NCI-H524 (cell line): ENCODE measurements around the gene GUK1.
A peak's percentile ranks its signal among the peaks of the same experiment; 100 is the strongest.
"Not testable (repeated sequence)": the region's sequence is repeated elsewhere in the genome, so short reads cannot be mapped to it uniquely, and the experiment has no call there.

Source experiments
- DNase-seq, 2 experiments: peaks; one replicate each; lab custom pipeline; 2025; lab: John Stamatoyannopoulos, UW

GUK1 gene

GRCh38 chr1:228163007-228163753, 23.1 kb downstream of the GUK1 start:
- no peak for DNase-seq

- DNase-seq, result no peak
These were observed 23.9 kb downstream of the GUK1 start for GRCh38 chr1:228163776-228164519.

DNA sequence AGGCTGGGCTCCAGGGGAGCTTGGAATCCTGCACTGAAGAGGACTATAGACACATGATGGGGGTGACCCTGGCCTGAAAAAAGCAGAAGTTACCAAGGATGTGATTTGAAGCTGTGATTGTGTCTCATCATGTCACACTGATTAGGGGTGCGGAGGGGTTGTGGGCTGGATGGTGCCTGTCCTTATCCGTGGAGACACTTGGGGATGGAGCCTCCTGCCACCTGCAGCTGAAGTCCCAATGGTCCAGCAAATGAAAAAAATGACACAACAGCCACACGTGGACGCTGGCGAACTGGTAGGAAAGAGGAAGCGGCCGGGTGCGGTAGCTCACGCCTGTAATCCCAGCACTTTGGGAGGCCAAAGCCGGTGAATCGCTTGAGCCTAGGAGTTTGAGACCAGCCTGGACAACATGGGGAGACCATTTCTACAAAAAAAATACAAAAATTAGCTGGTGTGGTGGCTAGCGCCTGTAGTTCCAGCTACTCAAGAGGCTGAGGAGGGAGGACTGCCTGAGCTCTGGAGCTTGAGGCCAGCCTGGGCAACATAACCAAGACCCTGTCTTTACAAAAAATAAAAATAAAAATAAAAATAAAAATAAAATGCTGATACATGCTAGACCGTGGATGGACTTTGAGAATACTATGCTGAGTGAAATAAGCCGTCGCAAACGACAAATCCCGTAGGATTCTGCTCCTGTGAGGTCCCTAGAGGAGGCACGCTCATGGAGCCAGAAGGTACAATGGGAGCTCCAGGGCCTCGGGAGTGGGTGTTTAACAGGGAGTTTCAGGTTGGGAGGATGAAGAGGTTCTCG, 24.7 kb downstream of the GUK1 start:
- no peak for DNase-seq

DNA sequence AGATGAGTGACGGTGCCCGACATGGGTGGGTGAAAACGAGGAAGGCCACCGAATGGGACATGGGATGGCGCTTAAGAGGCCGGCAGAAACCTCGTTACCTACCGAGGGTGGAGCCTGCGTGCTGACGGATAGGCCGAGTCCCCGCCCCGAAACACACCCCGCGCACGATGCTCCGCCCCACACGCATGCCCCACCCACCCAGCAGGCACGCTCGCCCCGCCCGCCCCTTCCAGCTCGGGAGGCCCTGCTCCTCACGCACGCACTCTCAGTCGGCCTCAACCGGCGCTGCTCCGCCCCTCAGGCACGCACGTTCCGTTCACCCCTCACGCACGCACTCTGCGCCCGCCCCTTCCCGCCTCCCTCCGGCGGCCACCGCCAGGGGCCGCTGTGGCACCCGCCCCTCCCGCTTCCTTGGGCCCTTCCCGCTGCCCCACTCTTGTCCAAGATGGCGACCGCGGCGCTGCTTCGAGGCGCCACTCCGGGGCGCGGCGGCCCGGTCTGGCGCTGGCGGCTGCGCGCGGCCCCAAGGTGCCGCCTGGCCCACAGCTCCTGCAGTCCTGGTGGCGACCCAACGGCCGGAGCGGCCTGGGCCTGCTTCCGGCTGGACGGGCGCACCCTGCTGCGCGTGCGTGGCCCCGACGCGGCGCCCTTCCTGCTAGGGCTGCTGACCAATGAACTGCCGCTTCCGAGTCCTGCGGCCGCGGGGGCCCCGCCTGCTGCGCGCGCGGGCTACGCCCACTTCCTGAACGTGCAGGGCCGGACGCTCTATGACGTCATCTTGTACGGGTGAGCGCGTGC, 25.5 kb downstream of the GUK1 start, which contains the start of gene IBA57:
IBA57 (plus strand) TSS at position 433 of the 798 bp plus-strand sequence; CDS start at position 446, 13 bp downstream.
- DNase-seq, result peak; percentile 90 to 95

GRCh38 chr1:228166170-228166936, 26.3 kb downstream of the GUK1 start:
- peak; percentile 46 to 82 for DNase-seq

GRCh38 chr1:228168563-228169270, 28.6 kb downstream of the GUK1 start:
- DNase-seq, result no peak

GRCh38 chr1:228169345-228169744, 29.3 kb downstream of the GUK1 start:
- no peak for DNase-seq

DNA sequence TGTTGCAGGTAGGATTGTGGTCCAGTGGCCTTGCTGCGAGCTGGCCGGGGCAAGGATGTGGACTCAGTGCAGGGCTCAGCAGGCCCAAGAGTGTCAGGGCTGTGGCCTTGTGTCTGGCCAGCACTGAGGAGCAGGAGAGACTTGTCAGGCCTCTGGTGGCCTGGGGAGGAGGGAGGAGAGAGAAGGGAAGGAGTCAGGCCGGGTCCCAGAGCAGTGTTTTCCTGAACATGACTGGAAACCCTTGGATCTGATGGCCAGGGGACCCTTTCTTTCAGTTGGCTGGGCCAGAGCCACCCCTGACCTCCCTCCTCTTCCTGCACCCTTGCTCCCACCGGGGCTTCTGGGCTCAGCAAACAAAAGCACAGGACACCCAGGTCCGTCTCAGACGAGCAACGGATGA, 30.6 kb downstream of the GUK1 start:
- DNase-seq, result no peak

DNA sequence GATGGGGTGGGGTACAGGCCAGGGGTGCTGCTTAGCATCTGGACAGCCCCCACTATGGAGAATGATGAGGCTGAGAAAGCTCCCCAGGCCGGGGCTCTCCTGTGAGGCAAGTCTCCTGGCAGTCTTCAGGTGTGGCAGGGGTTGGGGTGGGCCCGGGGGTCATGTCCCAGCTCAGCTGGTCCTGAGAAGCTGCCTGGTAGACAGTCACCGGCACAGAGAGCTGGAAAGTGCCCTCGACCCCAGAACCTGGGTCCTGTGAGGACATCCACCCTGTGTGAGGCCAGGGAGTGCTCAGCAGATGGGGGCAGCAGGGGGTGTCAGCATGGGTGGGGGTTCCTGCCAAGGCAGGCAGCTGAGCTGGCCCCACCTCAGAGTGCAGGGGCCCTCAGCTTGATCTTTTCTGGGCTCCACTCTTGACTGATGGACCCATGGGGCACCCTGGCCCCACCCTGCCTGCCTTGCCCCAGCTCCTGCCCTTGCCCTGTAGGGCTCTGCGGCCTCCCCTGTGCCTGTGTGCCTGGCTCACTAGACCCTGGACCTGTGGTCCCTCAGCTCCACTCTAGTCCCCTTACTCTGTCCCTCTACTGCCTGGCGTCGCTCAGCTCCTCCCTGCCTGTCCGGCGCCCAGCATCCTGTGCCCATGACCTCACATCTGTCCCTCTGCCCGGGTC, 31.3 kb downstream of the GUK1 start:
- DNase-seq, result no peak

- no peak for DNase-seq
These were observed 32.8 kb downstream of the GUK1 start for GRCh38 chr1:228172591-228173527.

GRCh38 chr1:228173528-228174481, 33.7 kb downstream of the GUK1 start:
- DNase-seq, result not testable (repeated sequence)

- DNase-seq, result no peak
These were observed 34.6 kb downstream of the GUK1 start for GRCh38 chr1:228174482-228175315.

- no peak for DNase-seq
These were observed 35.4 kb downstream of the GUK1 start for GRCh38 chr1:228175316-228176023.

DNA sequence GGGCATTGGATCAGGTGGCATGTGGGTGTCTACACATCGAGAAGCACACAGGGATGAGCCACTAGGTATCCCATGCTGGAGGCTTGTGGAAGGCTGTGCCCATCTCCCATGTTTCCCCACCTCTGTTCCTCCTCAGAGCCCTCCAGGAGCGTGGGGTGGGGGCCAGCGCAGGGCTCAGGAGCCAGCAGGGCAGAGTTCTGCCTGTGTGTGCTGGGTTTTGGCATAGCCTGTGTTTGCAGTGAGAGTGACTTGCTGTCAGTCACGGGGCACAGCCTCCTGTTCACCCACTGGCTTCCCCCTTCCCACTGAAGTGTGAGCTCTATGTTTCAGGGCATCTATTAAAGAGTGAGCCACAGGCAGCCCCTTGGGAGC, 35.9 kb downstream of the GUK1 start:
- DNase-seq, result no peak

DNA sequence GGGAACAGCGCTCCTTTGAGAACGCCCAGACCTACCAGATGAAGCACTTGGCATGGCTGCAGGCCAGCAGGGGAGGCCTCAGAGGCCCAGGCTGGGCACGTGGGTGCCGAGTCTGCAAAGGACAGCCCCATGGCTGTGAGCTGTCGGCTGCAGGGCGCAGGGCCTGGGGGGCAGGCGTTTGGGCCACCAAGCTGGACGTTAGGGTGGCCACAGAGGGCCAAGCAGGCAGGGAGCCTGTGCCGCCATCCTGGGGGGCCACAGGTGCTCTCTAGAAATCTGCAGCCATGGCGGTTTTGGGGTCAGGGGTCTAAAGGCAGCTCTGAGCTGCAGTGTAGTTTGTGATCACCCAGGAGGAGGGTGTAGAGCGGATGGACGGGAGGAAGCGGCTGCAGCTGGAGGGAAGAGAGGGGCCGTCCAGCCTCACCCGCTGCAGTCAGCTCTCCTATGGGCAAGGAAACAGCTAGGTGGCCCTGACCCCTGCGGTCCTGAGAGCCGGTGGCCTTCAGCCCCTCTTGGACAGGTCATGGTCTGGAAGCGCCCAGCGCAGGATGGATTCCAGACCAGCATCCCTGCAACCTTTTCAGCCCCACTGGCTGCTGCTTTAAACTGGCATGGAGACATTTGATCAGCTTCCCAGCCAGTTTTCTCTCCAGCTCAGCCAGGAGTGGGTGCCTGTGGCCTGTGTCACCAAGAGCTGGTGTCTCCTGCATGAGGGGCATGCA, 36.5 kb downstream of the GUK1 start:
- DNase-seq, result no peak
